Activated T-cell treated with anti-CD3 and anti-CD28 coated beads, Interleukin-2, amount 50 U/mL, for 4 hours (primary cell): ENCODE measurements around the gene INPP5D. TPM values are rescaled to one million over a fixed set of nuclear protein-coding genes. Genes with fewer than 3 reads are reported as not detected.
A peak's percentile ranks its signal among the peaks of the same experiment; 100 is the strongest.
"Not testable (repeated sequence)": the region's sequence is repeated elsewhere in the genome, so short reads cannot be mapped to it uniquely, and the experiment has no call there.

Experiments
- ATAC-seq, 2 donors: fragments of 200-7000 bp; cut with Tn5 transposase; one replicate each; pipeline ENCODE4 v1.10.0; 2021
- DNase-seq: peaks from one replicate; pipeline ENCODE4 v3.0.0-alpha.2; 2020
- H3K27me3 Mint-ChIP-seq: one replicate; pipeline ENCODE4 v1.8.0; 2021; ENCODE audit warnings: low read depth, mixed read lengths
- H3K36me3 Mint-ChIP-seq: one replicate; pipeline ENCODE4 v1.8.0; 2022; ENCODE audit warnings: mixed read lengths; ENCODE audit not compliant: insufficient read depth
- H3K4me1 Mint-ChIP-seq: one replicate; pipeline ENCODE4 v1.8.0; 2021; ENCODE audit warnings: low read depth, mixed read lengths
- H3K4me3 Mint-ChIP-seq: one replicate; pipeline ENCODE4 v1.8.0; 2021; ENCODE audit warnings: mild to moderate bottlenecking, moderate library complexity, mixed read lengths
- H3K9me3 Mint-ChIP-seq: one replicate; pipeline ENCODE4 v1.8.0; 2021; ENCODE audit warnings: mixed read lengths
- total RNA-seq, 3 donors: library from RNA; stranded (reverse); gene quantifications; one replicate each; pipeline ENCODE4 v1.2.1, GENCODE V29; 2021

The INPP5D gene
- total RNA-seq, 3 donors from 2014 or later, result 31.2 to 35.5 (median 31.7) TPM

- no peak for DNase-seq
- Mint-ChIP-seq H3K27me3 (no peaks in the 10 kb centered on the region), H3K4me1 (no peaks in the 10 kb centered on the region), H3K9me3 (peaks cover 3% of the 10 kb centered on the region), H3K4me3 (no peak overlapping the region), H3K36me3 (peaks cover 50% of the 10 kb centered on the region)
- no peak for ATAC-seq
These were observed 137.9 kb downstream of the INPP5D start for GRCh38 chr2:233198026-233198425.

- Mint-ChIP-seq H3K4me3 (no peak overlapping the region), H3K9me3 (peaks cover 4% of the 10 kb centered on the region), H3K4me1 (peaks cover 3% of the 10 kb centered on the region), H3K27me3 (no peaks in the 10 kb centered on the region), H3K36me3 (peaks cover 54% of the 10 kb centered on the region)
- ATAC-seq (no peak), DNase-seq (no peak)
These were observed 139.7 kb downstream of the INPP5D start for GRCh38 chr2:233199870-233200269.

GRCh38 chr2:233200790-233201189 lies 140.6 kb downstream of the INPP5D start:
- H3K9me3 Mint-ChIP-seq, H3K4me1 Mint-ChIP-seq, ATAC-seq, DNase-seq, H3K4me3 Mint-ChIP-seq, H3K27me3 Mint-ChIP-seq: not testable (repeated sequence)
- peaks cover 54% of the 10 kb centered on the region for H3K36me3 Mint-ChIP-seq

GRCh38 chr2:233201258-233202013 lies 141.3 kb downstream of the INPP5D start:
- no peak for ATAC-seq

GRCh38 chr2:233202531-233202944 lies 142.4 kb downstream of the INPP5D start:
- Mint-ChIP-seq H3K36me3 (peaks cover 47% of the 10 kb centered on the region), H3K9me3 (peaks cover 4% of the 10 kb centered on the region), H3K27me3 (no peaks in the 10 kb centered on the region), H3K4me3 (no peak overlapping the region), H3K4me1 (peaks cover 3% of the 10 kb centered on the region)
- DNase-seq, result no peak
- no peak for ATAC-seq

More at GRCh38 chr2:233201258-233202013, 141.3 kb downstream of the INPP5D start:
- Mint-ChIP-seq H3K9me3 (peaks cover 4% of the 10 kb centered on the region), H3K4me3 (no peak overlapping the region), H3K36me3 (peaks cover 54% of the 10 kb centered on the region), H3K4me1 (peaks cover 3% of the 10 kb centered on the region), H3K27me3 (no peaks in the 10 kb centered on the region)
- no peak for DNase-seq

GRCh38 chr2:233203060-233203459 lies 142.9 kb downstream of the INPP5D start:
- Mint-ChIP-seq H3K36me3 (peaks cover 43% of the 10 kb centered on the region), H3K9me3 (peaks cover 4% of the 10 kb centered on the region)

GRCh38 chr2:233204286-233204936 lies 144.3 kb downstream of the INPP5D start:
- DNase-seq (no peak), ATAC-seq (no peak)
- peaks cover 45% of the 10 kb centered on the region for H3K36me3 Mint-ChIP-seq
- no peak overlapping the region for H3K4me3 Mint-ChIP-seq
- peaks cover 6% of the 10 kb centered on the region for H3K4me1 Mint-ChIP-seq
- H3K9me3 Mint-ChIP-seq, result peaks cover 4% of the 10 kb centered on the region
- no peaks in the 10 kb centered on the region for H3K27me3 Mint-ChIP-seq

More at GRCh38 chr2:233203060-233203459, 142.9 kb downstream of the INPP5D start:
- Mint-ChIP-seq H3K4me3 (no peak overlapping the region), H3K4me1 (peaks cover 3% of the 10 kb centered on the region), H3K27me3 (no peaks in the 10 kb centered on the region)
- DNase-seq, result no peak
- no peak for ATAC-seq

GRCh38 chr2:233208382-233209116 lies 148.4 kb downstream of the INPP5D start:
- Mint-ChIP-seq H3K27me3 (no peaks in the 10 kb centered on the region), H3K36me3 (peaks cover 23% of the 10 kb centered on the region), H3K4me1 (peaks cover 8% of the 10 kb centered on the region), H3K4me3 (no peak overlapping the region), H3K9me3 (no peaks in the 10 kb centered on the region)
- ATAC-seq (peak in 1 of 2 donors; percentile 19), DNase-seq (no peak)

GRCh38 chr2:233209117-233209532 lies 149.0 kb downstream of the INPP5D start:
- Mint-ChIP-seq H3K9me3 (no peaks in the 10 kb centered on the region), H3K27me3 (no peaks in the 10 kb centered on the region), H3K4me3 (no peak overlapping the region), H3K36me3 (peaks cover 17% of the 10 kb centered on the region), H3K4me1 (peaks cover 6% of the 10 kb centered on the region)
- no peak for ATAC-seq
- no peak for DNase-seq

GRCh38 chr2:233209533-233210171 lies 149.5 kb downstream of the INPP5D start:
- no peak for DNase-seq
- Mint-ChIP-seq H3K4me1 (peaks cover 6% of the 10 kb centered on the region), H3K4me3 (no peak overlapping the region), H3K36me3 (peaks cover 15% of the 10 kb centered on the region), H3K27me3 (no peaks in the 10 kb centered on the region), H3K9me3 (no peaks in the 10 kb centered on the region)
- ATAC-seq, result no peak

GRCh38 chr2:233210281-233210680 lies 150.1 kb downstream of the INPP5D start:
- Mint-ChIP-seq H3K9me3 (no peaks in the 10 kb centered on the region), H3K27me3 (no peaks in the 10 kb centered on the region), H3K4me3 (no peak overlapping the region), H3K4me1 (peaks cover 4% of the 10 kb centered on the region), H3K36me3 (peaks cover 13% of the 10 kb centered on the region)
- DNase-seq, result no peak
- ATAC-seq, result no peak

- ATAC-seq (no peak), DNase-seq (no peak)
- H3K9me3 Mint-ChIP-seq, result no peaks in the 10 kb centered on the region
- H3K36me3 Mint-ChIP-seq, result peaks cover 13% of the 10 kb centered on the region
- H3K27me3 Mint-ChIP-seq, result no peaks in the 10 kb centered on the region
- peaks cover 4% of the 10 kb centered on the region for H3K4me1 Mint-ChIP-seq
- H3K4me3 Mint-ChIP-seq, result no peak overlapping the region
These were observed 150.9 kb downstream of the INPP5D start for GRCh38 chr2:233210843-233211547.

GRCh38 chr2:233211548-233211895 lies 151.4 kb downstream of the INPP5D start:
- Mint-ChIP-seq H3K4me3 (no peak overlapping the region), H3K36me3 (peaks cover 13% of the 10 kb centered on the region), H3K4me1 (peaks cover 4% of the 10 kb centered on the region), H3K27me3 (no peaks in the 10 kb centered on the region), H3K9me3 (no peaks in the 10 kb centered on the region)
- no peak for DNase-seq
- no peak for ATAC-seq

GRCh38 chr2:233213011-233213410 lies 152.9 kb downstream of the INPP5D start:
- DNase-seq (no peak), ATAC-seq (no peak)
- Mint-ChIP-seq H3K4me3 (no peak overlapping the region), H3K36me3 (peaks cover 11% of the 10 kb centered on the region), H3K27me3 (no peaks in the 10 kb centered on the region), H3K9me3 (no peaks in the 10 kb centered on the region), H3K4me1 (peaks cover 4% of the 10 kb centered on the region)
